HepG2 (cell line): ENCODE data around the gene PID1.

Experiments used
- CBX2 ChIP-seq, 2 experiments: fragments of 200-600 bp in 1 of 2; sonication (generic); formaldehyde crosslinking in 1 of 2; IDR thresholded peaks; 2 replicates each; pipeline versions ENCODE4 v1.7.0 to v1.8.1; 2018 to 2022; ENCODE audit warnings: low read depth in 2 of 2, low read length in 1 of 2, mild to moderate bottlenecking in 1 of 2, missing genetic modification reagents in 1 of 2
- DMAP1 ChIP-seq: IDR thresholded peaks from 2 replicates; pipeline ENCODE4 v1.6.1; 2016
- JUNB ChIP-seq: sonication (generic); formaldehyde crosslinking; IDR thresholded peaks from 2 replicates; pipeline ENCODE4 v1.8.0; 2022; ENCODE audit warnings: missing genetic modification reagents, mild to moderate bottlenecking, borderline replicate concordance
- MYC ChIP-seq: sonication (generic); formaldehyde crosslinking; IDR thresholded peaks from 2 replicates; pipeline ENCODE4 v1.9.0; 2021; ENCODE audit warnings: missing genetic modification reagents, borderline replicate concordance
- NBN ChIP-seq: fragments of 450-650 bp; conservative IDR thresholded peaks from 2 replicates; pipeline ENCODE4 v1.6.1; 2017
- PBX3 ChIP-seq: sonication (generic); formaldehyde crosslinking; IDR thresholded peaks from 2 replicates; pipeline ENCODE4 v1.8.1; 2023; ENCODE audit warnings: missing genetic modification reagents, inconsistent platforms, borderline replicate concordance
- RBAK ChIP-seq: sonication (generic); formaldehyde crosslinking; IDR thresholded peaks from 2 replicates; pipeline ENCODE4 v1.5.1; 2020; ENCODE audit warnings: mild to moderate bottlenecking, missing genetic modification reagents
- RFX5 ChIP-seq: IDR thresholded peaks from 2 replicates; pipeline ENCODE4 v1.6.1; 2011; ENCODE audit warnings: low read depth, low read length, improper control_type of control experiment
- ZBTB10 ChIP-seq: sonication (generic); formaldehyde crosslinking; IDR thresholded peaks from 2 replicates; pipeline ENCODE4 v1.4.0; 2020; ENCODE audit warnings: missing genetic modification reagents, borderline replicate concordance
- ZFX ChIP-seq: sonication (generic); formaldehyde crosslinking; IDR thresholded peaks from 2 replicates; pipeline ENCODE4 v1.4.0; 2020; ENCODE audit warnings: mild to moderate bottlenecking, low read depth, missing genetic modification reagents, moderate library complexity
- ZNF274 ChIP-seq: sonication (generic); formaldehyde crosslinking; IDR thresholded peaks from 2 replicates; pipeline ENCODE4 v1.5.1; 2020; ENCODE audit warnings: mild to moderate bottlenecking, missing genetic modification reagents
- ZNF44 ChIP-seq: sonication (generic); formaldehyde crosslinking; IDR thresholded peaks from 2 replicates; pipeline ENCODE4 v1.5.1; 2020; ENCODE audit warnings: mild to moderate bottlenecking, missing genetic modification reagents
- ZNF678 ChIP-seq: sonication (generic); formaldehyde crosslinking; IDR thresholded peaks from 2 replicates; pipeline ENCODE4 v1.4.0; 2020; ENCODE audit warnings: mild to moderate bottlenecking, missing genetic modification reagents

GRCh38 chr2:229300790-229301189, 29.7 kb upstream of the PID1 start:
- TF ChIP-seq ZFX (CRISPR knock-in tag) = no peak
- no peak for TF ChIP-seq ZNF44
- TF ChIP-seq CBX2 (IDR thresholded peaks at IDR 0.05; ENCODE audit: low read depth, low read length) = no peak
- TF ChIP-seq CBX2 (CRISPR knock-in tag; IDR thresholded peaks at IDR 0.05; ENCODE audit: low read depth) = no peak
- TF ChIP-seq MYC (CRISPR knock-in tag) = no peak
- TF ChIP-seq ZNF274 (CRISPR knock-in tag) = no peak
- no peak for TF ChIP-seq ZNF678 (CRISPR knock-in tag)
- no peak for TF ChIP-seq NBN
- no peak for TF ChIP-seq RFX5
- TF ChIP-seq ZBTB10 (CRISPR knock-in tag) = no peak
- no peak for TF ChIP-seq DMAP1
- no peak for TF ChIP-seq PBX3
- no peak for TF ChIP-seq RBAK
- no peak for TF ChIP-seq JUNB (CRISPR knock-in tag)
